Activated naive CD8-positive, alpha-beta T cell treated with anti-CD3 and anti-CD28 coated beads, Interleukin-2, amount 50 U/mL, for 24 hours (primary cell): Measurements from ENCODE around the gene SPTLC3.

Experiments
- ATAC-seq: fragments of 150-1000 bp; cut with Tn5 transposase; one replicate; pipeline ENCODE4 v1.10.0; 2021
- DNase-seq: peaks from one replicate; pipeline ENCODE4 v3.0.0; 2021
- H3K27ac Mint-ChIP-seq: one replicate; pipeline ENCODE4 v1.8.0; 2021; ENCODE audit warnings: mild to moderate bottlenecking, mixed read lengths
- H3K27me3 Mint-ChIP-seq: one replicate; pipeline ENCODE4 v1.8.0; 2021; ENCODE audit warnings: mixed read lengths
- H3K36me3 Mint-ChIP-seq: one replicate; pipeline ENCODE4 v1.8.0; 2021; ENCODE audit warnings: low read depth, mixed read lengths
- H3K4me1 Mint-ChIP-seq: one replicate; pipeline ENCODE4 v1.8.0; 2021; ENCODE audit warnings: mixed read lengths
- H3K4me3 Mint-ChIP-seq: one replicate; pipeline ENCODE4 v1.8.0; 2021; ENCODE audit warnings: mild to moderate bottlenecking, moderate library complexity, mixed read lengths
- H3K9me3 Mint-ChIP-seq: one replicate; pipeline ENCODE4 v1.8.0; 2021; ENCODE audit warnings: mixed read lengths

Gene SPTLC3

DNA sequence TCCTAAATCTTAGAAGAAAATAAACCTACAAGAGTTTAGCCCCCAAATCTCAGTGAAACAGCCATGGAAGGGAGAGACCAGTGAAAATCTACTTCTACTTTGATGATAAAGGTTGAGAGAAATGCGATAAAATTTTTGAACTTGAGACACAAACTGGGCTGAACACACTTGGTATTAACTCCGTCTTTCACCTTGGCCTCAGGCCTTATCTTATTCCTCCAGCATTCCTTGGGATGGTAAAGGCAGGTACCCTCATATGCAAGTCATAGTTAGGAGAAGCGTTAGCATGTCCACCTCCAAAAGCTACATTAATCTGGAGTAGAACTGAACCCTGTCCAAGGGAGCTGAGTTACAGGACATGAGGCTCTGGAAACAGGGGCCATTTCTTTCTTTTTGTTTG, 1.2 kb upstream of the SPTLC3 start:
- H3K27me3 Mint-ChIP-seq: peaks cover under 1% of the 10 kb centered on the region
- no peak for ATAC-seq
- H3K27ac Mint-ChIP-seq: no peak overlapping the region
- H3K9me3 Mint-ChIP-seq: no peaks in the 10 kb centered on the region
- no peak overlapping the region for H3K4me3 Mint-ChIP-seq
- DNase-seq: no peak
- peaks cover 29% of the 10 kb centered on the region for H3K4me1 Mint-ChIP-seq
- H3K36me3 Mint-ChIP-seq: no peaks in the 10 kb centered on the region

DNA sequence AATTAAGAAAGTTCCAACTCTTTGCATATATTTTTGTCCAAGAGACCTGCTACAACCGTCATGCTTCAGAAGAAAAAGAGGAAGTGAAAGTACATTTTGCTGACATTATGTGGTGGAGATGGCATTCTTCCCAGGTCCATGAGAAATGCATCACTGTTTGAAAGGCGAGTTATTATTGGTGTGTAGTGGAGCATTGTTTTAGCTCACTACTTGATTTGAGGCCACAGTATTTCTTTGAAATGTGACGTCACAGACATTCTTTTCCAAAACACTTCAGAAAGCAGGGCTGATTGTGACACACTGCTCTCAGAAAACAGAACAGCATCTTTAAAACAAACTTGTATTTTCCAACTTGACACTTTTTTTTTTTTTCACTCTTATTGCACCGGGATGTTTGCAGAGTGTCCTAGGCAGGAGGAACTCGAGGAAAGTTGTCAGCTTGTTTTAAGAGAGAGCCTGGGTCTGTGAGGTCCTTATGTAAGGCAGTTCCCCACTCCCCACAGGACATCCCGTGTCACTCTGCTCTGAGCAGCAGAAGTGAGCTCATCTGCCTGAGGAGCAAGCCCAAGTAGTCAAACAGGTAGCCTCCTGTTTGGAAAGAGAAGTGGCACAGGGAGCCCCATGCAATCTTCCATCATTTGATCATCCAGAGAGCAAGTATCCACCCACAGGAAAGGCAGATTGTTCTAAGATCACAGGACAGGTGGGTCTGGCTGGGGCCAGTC, 1.1 kb downstream of the SPTLC3 start:
- Mint-ChIP-seq H3K9me3 (no peaks in the 10 kb centered on the region), H3K27ac (peak overlapping the region; percentile 63), H3K36me3 (no peaks in the 10 kb centered on the region), H3K4me1 (peaks cover 31% of the 10 kb centered on the region), H3K27me3 (peaks cover 4% of the 10 kb centered on the region), H3K4me3 (peak overlapping the region; percentile 58)
- DNase-seq (no peak), ATAC-seq (peak; percentile 65)

DNA sequence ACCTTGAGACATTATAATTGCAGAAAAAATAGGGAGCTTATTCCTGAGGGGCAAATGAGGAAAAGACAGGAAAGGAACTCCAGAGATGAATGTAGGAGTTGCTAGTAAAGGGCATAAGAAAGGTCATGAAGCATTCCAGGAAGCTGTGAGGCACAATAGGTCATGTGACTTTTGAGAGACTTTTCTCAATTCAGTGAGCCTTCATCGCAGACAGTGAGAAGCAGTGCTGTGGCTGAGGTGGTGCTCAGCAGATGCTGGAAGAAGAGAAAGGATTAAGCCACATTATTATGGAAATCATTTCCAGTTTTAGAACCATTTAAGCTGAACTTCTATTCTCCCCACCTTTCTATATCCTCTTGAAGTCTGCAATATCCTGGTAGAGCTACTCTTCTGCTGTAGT, 4.1 kb downstream of the SPTLC3 start:
- Mint-ChIP-seq H3K9me3 (no peaks in the 10 kb centered on the region), H3K27ac (no peak overlapping the region), H3K4me3 (no peak overlapping the region), H3K4me1 (peaks cover 31% of the 10 kb centered on the region), H3K36me3 (no peaks in the 10 kb centered on the region), H3K27me3 (peaks cover 4% of the 10 kb centered on the region)
- ATAC-seq (no peak), DNase-seq (no peak)

DNA sequence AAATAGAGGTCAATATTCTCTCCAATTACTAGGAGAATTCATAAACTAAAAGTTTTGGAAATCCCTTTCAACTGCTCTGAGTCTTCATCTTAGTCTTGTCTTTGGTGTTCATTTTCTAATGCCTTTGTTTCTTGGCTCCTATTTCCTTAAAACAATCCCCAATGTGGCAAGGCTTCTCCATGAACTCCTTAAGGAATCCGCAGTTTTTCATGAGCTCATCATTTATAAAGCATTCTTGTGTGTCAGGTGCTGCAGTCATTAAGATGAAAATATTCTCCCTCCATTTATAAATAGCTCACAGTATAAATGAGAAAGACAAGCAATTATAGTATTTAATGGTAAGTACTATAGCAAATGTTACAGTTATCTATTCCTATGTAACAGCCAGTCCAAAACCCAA, 4.6 kb downstream of the SPTLC3 start:
- no peaks in the 10 kb centered on the region for H3K9me3 Mint-ChIP-seq
- H3K27ac Mint-ChIP-seq: no peak overlapping the region
- no peak overlapping the region for H3K4me3 Mint-ChIP-seq
- peaks cover 26% of the 10 kb centered on the region for H3K4me1 Mint-ChIP-seq
- peaks cover 4% of the 10 kb centered on the region for H3K27me3 Mint-ChIP-seq
- no peak for DNase-seq
- no peak for ATAC-seq
- no peaks in the 10 kb centered on the region for H3K36me3 Mint-ChIP-seq

DNA sequence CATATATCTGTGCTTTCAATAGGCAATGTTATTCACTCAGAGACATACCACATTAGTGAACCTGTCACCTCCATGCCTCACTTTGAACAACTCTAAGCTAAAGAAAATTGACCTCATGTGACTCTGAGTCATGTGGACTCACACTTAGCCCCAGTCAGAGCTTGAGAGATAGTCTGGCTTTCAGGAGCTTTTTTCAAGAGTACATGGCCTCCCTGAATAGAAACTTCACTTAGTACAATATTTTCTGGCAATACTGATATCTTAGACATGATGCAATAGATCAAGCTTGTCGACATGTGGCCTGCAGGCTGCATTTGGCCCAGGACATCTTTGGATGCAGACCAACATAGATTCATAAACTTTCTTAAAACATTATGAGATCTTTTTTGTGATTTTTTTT, 8.5 kb downstream of the SPTLC3 start:
- no peak for ATAC-seq
- Mint-ChIP-seq H3K4me1 (peaks cover 2% of the 10 kb centered on the region), H3K9me3 (peaks cover 15% of the 10 kb centered on the region), H3K36me3 (no peaks in the 10 kb centered on the region), H3K4me3 (no peak overlapping the region), H3K27ac (no peak overlapping the region), H3K27me3 (peaks cover 4% of the 10 kb centered on the region)
- DNase-seq: no peak

DNA sequence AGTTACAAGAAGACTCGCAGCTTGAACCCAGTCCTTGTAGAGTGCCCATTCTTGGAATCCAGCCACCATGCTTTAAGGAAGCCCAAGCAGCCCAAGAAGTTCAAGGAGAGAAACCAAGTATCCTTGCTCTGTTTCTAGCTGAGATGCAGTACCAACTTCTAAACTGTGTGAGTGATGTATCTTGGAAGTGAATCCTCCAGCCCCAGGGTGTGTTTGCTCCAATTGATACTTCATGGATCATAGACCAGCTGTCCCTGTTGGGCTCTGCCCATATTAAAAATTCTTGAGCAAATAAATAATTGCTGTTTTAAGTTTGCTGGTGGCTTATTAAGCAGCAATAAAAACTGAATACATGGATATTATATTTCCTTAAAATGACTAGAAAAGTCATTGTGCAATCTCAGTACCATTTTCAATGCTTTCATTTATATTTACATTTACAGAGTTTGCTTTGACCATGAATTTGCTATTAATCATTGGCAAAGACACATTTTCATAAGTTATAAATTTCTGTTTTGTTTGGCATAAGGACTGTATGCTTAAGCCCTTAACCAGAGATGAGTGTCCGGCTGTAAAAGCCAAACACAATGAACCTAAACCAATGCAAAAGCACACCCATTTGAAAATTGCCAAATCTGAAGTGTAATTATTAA, 9.2 kb downstream of the SPTLC3 start:
- Mint-ChIP-seq H3K27ac (no peak overlapping the region), H3K9me3 (peaks cover 18% of the 10 kb centered on the region), H3K4me3 (no peak overlapping the region), H3K36me3 (peaks cover 3% of the 10 kb centered on the region), H3K27me3 (peaks cover 2% of the 10 kb centered on the region), H3K4me1 (no peaks in the 10 kb centered on the region)
- ATAC-seq (no peak), DNase-seq (no peak)

DNA sequence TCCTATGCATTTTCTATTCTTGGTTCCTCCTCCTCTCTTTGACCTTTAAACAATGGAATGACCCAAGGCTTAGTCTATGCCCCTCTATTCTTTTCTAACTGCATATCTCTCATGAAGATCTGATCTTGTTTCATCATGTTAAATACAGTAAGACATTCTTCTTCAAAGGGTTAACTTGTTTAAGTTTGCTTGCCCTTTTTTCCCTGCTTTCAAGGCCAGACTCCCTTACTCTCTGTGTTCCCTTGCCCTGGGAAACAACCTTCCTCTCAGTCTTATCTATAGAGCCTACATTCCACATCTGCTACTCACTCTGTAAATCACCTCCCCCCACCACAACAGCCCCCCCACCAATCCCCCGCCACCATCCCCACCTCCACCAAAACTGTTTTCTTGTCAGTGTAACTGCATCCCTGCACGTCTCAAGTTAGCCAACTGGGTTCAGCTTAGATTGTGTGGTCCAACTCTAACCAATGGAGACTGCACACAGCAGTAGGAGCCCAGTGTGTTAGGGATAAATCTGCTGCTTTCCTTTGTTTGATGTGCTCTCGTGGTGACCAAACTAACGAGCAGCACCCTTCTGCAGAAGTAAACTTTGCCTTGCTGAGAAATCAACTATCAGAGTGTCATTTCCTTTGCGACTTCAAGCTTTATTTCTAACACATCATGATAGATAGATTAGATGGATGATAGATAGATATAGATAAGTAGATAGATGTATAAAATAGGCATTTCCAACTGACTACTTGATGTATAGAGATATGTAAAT, 12.6 kb downstream of the SPTLC3 start:
- no peaks in the 10 kb centered on the region for H3K4me1 Mint-ChIP-seq
- H3K27me3 Mint-ChIP-seq: no peaks in the 10 kb centered on the region
- H3K27ac Mint-ChIP-seq: no peak overlapping the region
- DNase-seq: no peak
- peaks cover 3% of the 10 kb centered on the region for H3K36me3 Mint-ChIP-seq
- H3K4me3 Mint-ChIP-seq: no peak overlapping the region
- no peak for ATAC-seq
- peaks cover 20% of the 10 kb centered on the region for H3K9me3 Mint-ChIP-seq

DNA sequence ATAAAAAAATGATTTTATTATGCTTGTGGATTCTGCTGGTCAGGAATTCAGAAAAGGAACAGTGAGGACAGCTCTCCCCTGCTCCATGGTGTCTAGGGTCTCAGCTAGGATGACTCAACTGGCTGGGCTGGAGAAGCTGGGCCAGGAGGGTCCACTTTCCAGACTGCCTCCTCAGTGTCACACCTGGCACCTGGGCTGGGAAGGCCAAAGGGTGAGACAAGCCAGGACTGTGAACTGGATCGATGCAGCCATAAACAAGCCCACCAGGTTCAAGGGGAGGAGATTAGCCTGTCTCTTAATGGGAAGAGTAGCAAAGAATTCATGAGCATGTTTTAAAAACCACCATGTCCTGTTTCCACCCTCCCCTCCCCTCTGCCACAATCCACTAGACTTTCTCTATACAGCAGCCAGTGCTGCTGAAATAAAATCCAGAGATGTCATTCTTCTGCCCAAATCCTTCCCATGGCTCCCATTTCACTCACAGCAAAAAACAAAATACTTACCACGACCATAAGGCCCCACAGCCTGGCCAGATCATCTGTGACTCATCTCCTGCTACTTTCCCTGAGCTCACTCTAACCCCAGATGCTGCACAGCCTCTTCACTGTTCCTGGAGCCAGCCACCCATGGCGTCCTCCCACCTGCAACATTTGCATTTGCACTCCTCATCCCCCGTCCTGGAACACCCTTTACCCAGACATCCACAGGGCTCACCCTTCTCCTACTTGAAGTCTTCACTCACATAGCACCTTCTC, 13.8 kb downstream of the SPTLC3 start:
- no peak overlapping the region for H3K27ac Mint-ChIP-seq
- no peaks in the 10 kb centered on the region for H3K27me3 Mint-ChIP-seq

DNA sequence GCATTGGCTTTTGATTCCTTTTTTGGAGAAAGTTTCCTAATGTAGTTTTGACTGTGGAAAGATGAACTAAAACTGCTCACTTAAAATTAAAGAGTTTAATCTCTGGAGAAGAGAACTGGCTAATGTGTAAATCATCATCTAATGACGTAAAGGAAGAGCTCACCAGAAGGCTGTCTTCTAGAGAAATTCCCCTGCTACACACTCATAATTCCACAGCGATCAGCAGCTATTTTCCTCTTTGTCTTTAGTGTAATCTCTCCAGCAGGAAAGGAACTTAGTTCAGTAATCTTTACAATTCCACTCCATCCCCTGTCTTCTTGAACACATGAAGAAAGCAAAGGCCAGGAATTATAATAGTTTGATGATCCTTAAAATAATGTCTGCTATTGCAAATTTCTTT, 15.8 kb downstream of the SPTLC3 start:
- no peak for DNase-seq
- H3K27ac Mint-ChIP-seq: no peak overlapping the region
- peaks cover 3% of the 10 kb centered on the region for H3K36me3 Mint-ChIP-seq
- H3K27me3 Mint-ChIP-seq: no peaks in the 10 kb centered on the region
- no peak overlapping the region for H3K4me3 Mint-ChIP-seq
- peaks cover 20% of the 10 kb centered on the region for H3K9me3 Mint-ChIP-seq
- ATAC-seq: no peak
- no peaks in the 10 kb centered on the region for H3K4me1 Mint-ChIP-seq

More for the DNA sequence above, 13.8 kb downstream of the SPTLC3 start:
- H3K36me3 Mint-ChIP-seq: peaks cover 3% of the 10 kb centered on the region
- H3K9me3 Mint-ChIP-seq: peaks cover 20% of the 10 kb centered on the region
- H3K4me1 Mint-ChIP-seq: no peaks in the 10 kb centered on the region
- no peak overlapping the region for H3K4me3 Mint-ChIP-seq
- no peak for DNase-seq
- no peak for ATAC-seq

DNA sequence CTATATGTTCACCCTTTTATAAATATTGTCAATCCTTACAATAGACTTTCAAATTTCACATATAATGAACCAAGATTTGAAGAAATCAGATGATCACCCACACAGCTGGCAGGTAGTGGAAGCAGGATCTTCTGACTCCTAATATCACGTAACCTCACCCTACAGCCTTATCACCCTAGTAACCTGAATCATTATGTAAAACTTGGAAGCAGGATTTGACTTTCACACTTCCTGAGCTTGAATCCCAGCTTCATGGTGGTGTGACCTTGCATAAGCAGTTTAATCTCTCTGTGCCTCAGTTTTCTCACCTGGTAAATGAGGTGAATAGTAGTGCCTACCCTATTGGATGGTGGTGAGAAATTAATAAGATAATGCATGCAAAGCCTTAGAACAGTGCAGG, 16.4 kb downstream of the SPTLC3 start:
- Mint-ChIP-seq H3K4me3 (no peak overlapping the region), H3K4me1 (no peaks in the 10 kb centered on the region), H3K27me3 (no peaks in the 10 kb centered on the region), H3K27ac (no peak overlapping the region), H3K36me3 (peaks cover 3% of the 10 kb centered on the region), H3K9me3 (peaks cover 20% of the 10 kb centered on the region)
- DNase-seq (no peak), ATAC-seq (no peak)

DNA sequence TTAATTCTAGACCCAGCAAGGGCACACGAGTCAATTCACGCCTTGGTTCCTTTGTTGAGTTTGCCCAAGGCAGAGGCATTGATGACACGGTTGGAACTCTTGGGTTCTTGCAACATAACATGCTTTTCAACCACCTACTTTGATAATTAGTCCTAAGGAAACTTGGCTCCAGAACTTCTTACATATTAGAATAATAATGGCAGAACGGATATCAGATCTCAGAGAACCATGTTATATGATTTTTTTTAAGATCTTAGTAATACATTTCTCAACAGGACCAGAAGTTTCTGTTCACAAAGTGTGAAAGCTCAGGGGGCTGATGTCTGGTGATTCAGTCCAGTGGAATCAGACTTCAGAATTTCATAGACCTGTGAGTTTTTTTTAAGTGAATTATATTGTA, 19.2 kb downstream of the SPTLC3 start:
- H3K9me3 Mint-ChIP-seq: peaks cover 2% of the 10 kb centered on the region
- no peaks in the 10 kb centered on the region for H3K4me1 Mint-ChIP-seq
- no peak for ATAC-seq
- no peak overlapping the region for H3K4me3 Mint-ChIP-seq
- H3K27me3 Mint-ChIP-seq: no peaks in the 10 kb centered on the region
- H3K27ac Mint-ChIP-seq: no peak overlapping the region
- no peaks in the 10 kb centered on the region for H3K36me3 Mint-ChIP-seq
- DNase-seq: no peak

DNA sequence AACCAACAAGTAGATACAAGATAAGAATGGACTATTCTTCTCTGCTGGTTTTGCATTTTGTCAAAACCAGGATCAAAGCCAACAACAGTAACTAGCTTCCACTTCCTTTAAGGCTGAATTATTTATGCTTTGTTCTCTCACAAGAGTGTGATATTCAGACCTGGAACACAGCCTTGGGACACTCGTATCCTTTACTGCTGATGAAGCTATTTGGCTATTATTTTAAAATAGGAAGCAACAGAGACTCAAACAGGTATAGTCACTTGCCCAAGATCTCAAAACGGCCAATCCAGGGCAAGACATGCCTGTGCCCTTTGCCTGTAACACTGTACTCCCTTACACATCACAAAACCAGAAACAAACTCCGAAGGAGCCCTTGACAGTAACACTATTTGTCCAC, 19.9 kb downstream of the SPTLC3 start:
- Mint-ChIP-seq H3K36me3 (no peaks in the 10 kb centered on the region), H3K4me1 (no peaks in the 10 kb centered on the region), H3K27me3 (no peaks in the 10 kb centered on the region), H3K4me3 (no peak overlapping the region), H3K9me3 (no peaks in the 10 kb centered on the region), H3K27ac (no peak overlapping the region)
- DNase-seq: no peak
- ATAC-seq: no peak

DNA sequence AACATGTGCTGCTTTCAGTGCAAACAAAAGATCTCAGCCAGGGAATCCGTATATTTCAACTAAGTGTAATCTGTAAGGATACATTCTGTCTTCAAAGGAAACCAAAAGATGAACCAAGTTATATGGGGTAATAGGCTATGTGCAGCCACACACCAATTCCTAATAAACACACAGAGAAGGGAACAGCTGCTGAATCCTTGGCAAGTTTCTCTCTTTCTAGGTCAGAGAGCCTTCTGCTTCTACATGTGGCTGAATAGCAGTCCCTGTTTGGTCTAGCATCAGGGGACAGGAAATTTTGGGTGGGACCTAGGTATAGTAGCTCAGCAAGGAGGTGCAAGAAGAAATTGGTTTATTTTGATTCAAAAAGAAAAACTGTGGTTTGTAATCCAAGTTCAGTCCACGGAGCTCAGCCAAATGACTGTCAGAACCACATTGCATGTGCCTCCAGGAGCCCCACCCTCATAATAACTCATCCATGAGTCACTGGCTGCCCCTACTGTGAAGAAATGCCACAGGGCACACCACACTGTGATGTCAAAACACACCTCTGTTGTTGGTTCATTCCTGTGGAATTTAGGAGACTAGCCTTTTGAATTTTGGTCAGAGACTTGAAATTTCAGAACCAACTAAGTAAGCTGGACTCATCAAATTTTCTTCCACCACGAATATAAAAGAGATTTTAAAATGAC, 21.1 kb downstream of the SPTLC3 start:
- ATAC-seq (peak; percentile 71), DNase-seq (no peak)
- no peaks in the 10 kb centered on the region for H3K4me1 Mint-ChIP-seq
- H3K27me3 Mint-ChIP-seq: no peaks in the 10 kb centered on the region
- no peak overlapping the region for H3K27ac Mint-ChIP-seq
- no peaks in the 10 kb centered on the region for H3K36me3 Mint-ChIP-seq
- H3K4me3 Mint-ChIP-seq: no peak overlapping the region
- no peaks in the 10 kb centered on the region for H3K9me3 Mint-ChIP-seq

DNA sequence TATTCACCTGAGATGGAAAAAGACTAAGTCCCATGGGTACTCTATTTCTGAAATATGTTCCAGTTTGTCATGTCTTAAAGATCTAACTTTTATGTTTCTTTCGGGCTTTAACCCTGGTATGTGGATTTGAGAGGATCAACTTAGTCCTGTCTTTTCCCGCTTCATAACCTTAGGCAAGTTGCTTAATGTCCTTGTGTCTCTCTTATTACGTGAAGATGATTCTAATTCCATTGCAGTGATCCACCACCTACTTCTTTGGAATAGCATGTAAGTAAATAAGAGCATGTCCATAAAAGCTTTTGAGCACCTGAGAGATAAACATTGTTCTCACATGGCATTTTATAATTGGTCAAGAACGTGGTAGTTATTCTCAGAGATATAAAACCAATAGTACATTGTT, 23.0 kb downstream of the SPTLC3 start:
- no peaks in the 10 kb centered on the region for H3K4me1 Mint-ChIP-seq
- no peaks in the 10 kb centered on the region for H3K27me3 Mint-ChIP-seq
- H3K36me3 Mint-ChIP-seq: no peaks in the 10 kb centered on the region
- no peak overlapping the region for H3K27ac Mint-ChIP-seq
- no peak overlapping the region for H3K4me3 Mint-ChIP-seq
- DNase-seq: no peak
- H3K9me3 Mint-ChIP-seq: no peaks in the 10 kb centered on the region
- no peak for ATAC-seq
